ENCODE measurements around the gene FAM217B.

FAM217B gene

DNA sequence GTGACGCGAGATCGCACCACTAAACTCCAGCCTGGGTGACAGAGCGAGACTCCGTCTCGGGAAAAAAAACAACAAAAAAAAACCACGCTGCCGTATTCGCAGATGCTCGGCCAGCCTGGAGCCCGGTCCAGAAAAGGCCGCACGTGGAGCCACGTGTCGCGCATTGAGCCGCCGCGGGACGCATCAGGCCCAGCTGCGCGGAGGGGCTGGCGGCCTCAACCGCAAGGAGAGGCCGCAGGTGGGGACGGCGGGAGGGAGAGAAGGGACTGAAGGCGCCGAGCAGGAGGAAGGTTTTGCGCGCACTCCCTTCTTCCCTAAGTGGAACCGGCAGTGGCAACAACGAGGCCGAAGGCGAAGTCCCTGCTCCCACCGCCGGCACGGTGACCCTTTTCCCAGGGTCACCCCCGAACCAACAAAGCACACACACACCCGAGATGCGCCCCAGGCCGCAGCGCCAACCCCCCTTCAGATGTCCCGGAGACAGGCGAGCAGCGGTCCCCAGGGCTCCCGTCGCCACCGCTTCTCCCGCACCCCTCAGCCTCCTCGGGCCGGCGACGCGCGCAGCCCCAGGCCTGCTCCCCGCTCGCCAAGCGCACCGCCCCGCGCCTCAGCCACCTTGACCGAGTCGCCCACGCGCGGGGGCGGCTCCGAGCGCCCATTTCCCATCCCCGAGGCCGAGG, 7.4 kb upstream of the FAM217B start:
- Mint-ChIP-seq H3K9me3 (no peaks in the 10 kb centered on the region), H3K27me3 (no peaks in the 10 kb centered on the region), H3K4me3 (peak overlapping the region; percentile 37), H3K36me3 (peaks cover 2% of the 10 kb centered on the region), H3K27ac (no peak overlapping the region), H3K4me1 (peaks cover 4% of the 10 kb centered on the region)
- no peak for ATAC-seq (ENCODE audit: low read depth)
- DNase-seq (ENCODE audit: low spot score in 2 of 2): no peak

DNA sequence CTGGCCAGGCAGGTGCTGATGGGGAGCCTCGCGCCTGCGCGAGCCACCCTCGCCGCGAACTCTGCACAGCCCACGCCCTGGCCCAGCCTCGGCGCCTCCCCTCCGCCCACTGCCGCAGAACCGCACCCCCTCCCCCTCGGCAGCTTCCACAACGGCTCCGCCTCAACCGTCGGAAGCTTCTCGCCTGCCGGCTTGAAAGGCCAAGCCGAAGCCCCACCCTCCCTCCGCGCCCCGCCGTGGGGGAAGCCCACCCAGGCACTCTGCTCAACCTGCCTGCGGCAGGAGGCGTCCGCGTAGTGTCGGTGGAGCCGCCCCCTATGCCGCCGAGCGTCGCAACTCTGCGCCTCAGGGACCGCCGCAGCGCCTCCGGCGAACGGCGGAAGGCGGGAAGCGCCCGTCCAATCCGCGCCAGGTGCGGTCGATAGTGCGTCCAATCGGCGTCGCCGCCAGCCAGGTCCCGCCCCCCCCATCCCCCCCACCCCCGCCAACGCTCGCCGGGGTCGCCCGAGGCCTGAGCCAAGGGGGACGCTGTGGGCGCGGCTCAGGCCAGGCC, 6.8 kb upstream of the FAM217B start, which contains the start of gene SYCP2:
Gene SYCP2, minus strand, starts transcription at position 342 of the 553 bp plus-strand sequence. CDS start 11,224 bp downstream, outside the sequence.
- DNase-seq (ENCODE audit: low spot score in 2 of 2) (peak in 1 of 2 donors; percentile 47), ATAC-seq (ENCODE audit: low read depth) (peak; percentile 80)
- H3K9me3 Mint-ChIP-seq: no peaks in the 10 kb centered on the region
- peaks cover 5% of the 10 kb centered on the region for H3K4me1 Mint-ChIP-seq
- peak within 1 kb of the TSS; percentile 82 for H3K4me3 Mint-ChIP-seq
- peaks cover 2% of the 10 kb centered on the region for H3K36me3 Mint-ChIP-seq
- no peak within 1 kb of the TSS for H3K27ac Mint-ChIP-seq
- no peaks in the 10 kb centered on the region for H3K27me3 Mint-ChIP-seq

GRCh38 chr20:59933849-59934585, 6.2 kb upstream of the FAM217B start:
- peak overlapping the region; percentile 82 for H3K4me3 Mint-ChIP-seq
- no peaks in the 10 kb centered on the region for H3K9me3 Mint-ChIP-seq
- H3K36me3 Mint-ChIP-seq: peaks cover 4% of the 10 kb centered on the region
- H3K27me3 Mint-ChIP-seq: no peaks in the 10 kb centered on the region
- DNase-seq (ENCODE audit: low spot score in 2 of 2) (peak; percentile 77 to 81), ATAC-seq (ENCODE audit: low read depth) (peak; percentile 83)
- peaks cover 10% of the 10 kb centered on the region for H3K4me1 Mint-ChIP-seq
- H3K27ac Mint-ChIP-seq: no peak overlapping the region

- ATAC-seq (ENCODE audit: low read depth): no peak
- Mint-ChIP-seq H3K27me3 (no peaks in the 10 kb centered on the region), H3K4me3 (no peak overlapping the region), H3K36me3 (peaks cover 4% of the 10 kb centered on the region), H3K9me3 (no peaks in the 10 kb centered on the region), H3K4me1 (peaks cover 10% of the 10 kb centered on the region), H3K27ac (no peak overlapping the region)
- DNase-seq (ENCODE audit: low spot score in 2 of 2): no peak
Observed at GRCh38 chr20:59935457-59936185, 4.6 kb upstream of the FAM217B start.

DNA sequence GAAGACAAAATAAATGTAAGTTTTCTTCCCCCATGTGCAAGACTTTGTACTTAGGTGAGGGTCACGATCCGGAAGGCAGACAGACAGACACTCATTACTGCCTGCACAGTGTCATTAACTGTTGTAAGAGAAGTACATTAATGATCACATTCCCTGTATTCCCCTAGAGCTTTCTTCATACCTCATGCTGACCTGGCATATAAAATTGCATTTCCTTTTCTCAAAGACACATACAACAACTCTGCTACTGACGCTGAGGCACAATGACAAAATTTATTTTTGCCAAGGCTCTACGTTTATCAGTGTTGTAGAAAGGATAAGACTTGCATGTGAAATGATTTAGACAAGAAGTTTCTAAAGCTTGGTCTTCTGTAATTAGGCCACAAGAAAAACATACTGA, 3.8 kb upstream of the FAM217B start:
- Mint-ChIP-seq H3K4me1 (peaks cover 16% of the 10 kb centered on the region), H3K27me3 (no peaks in the 10 kb centered on the region), H3K27ac (no peak overlapping the region), H3K9me3 (no peaks in the 10 kb centered on the region), H3K4me3 (no peak overlapping the region), H3K36me3 (peaks cover 4% of the 10 kb centered on the region)
- no peak for ATAC-seq (ENCODE audit: low read depth)
- DNase-seq (ENCODE audit: low spot score in 2 of 2): no peak

- peaks cover 4% of the 10 kb centered on the region for H3K36me3 Mint-ChIP-seq
- no peak overlapping the region for H3K27ac Mint-ChIP-seq
- H3K4me3 Mint-ChIP-seq: no peak overlapping the region
- H3K9me3 Mint-ChIP-seq: no peaks in the 10 kb centered on the region
- peaks cover 20% of the 10 kb centered on the region for H3K4me1 Mint-ChIP-seq
- ATAC-seq (ENCODE audit: low read depth) (no peak), DNase-seq (ENCODE audit: low spot score in 2 of 2) (no peak)
- H3K27me3 Mint-ChIP-seq: no peaks in the 10 kb centered on the region
Observed at GRCh38 chr20:59937150-59937549, 3.0 kb upstream of the FAM217B start.

DNA sequence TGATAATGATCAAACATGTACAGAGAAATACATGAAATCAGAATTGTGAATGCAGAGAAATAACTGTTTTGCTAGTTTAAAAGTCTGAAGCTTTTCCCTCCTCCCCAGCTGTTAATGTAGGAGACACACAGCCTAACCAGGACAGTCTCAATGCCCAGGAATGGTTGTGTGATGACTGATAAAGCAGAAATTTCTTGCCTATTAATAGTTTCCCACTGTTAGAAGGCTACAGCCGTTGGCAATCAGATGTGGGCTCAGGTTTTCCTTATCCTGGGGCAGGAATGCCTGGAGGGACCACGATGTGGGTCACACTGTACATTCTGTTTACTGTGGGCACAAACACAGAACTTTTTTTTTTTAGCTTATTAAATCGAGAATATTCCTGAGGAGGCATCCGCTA, 2.0 kb upstream of the FAM217B start:
- peaks cover 20% of the 10 kb centered on the region for H3K4me1 Mint-ChIP-seq
- ATAC-seq (ENCODE audit: low read depth) (no peak), DNase-seq (ENCODE audit: low spot score in 2 of 2) (no peak)
- H3K27ac Mint-ChIP-seq: no peak overlapping the region
- H3K36me3 Mint-ChIP-seq: peaks cover 4% of the 10 kb centered on the region
- H3K27me3 Mint-ChIP-seq: no peaks in the 10 kb centered on the region
- H3K9me3 Mint-ChIP-seq: no peaks in the 10 kb centered on the region
- H3K4me3 Mint-ChIP-seq: peak overlapping the region; percentile 80

DNA sequence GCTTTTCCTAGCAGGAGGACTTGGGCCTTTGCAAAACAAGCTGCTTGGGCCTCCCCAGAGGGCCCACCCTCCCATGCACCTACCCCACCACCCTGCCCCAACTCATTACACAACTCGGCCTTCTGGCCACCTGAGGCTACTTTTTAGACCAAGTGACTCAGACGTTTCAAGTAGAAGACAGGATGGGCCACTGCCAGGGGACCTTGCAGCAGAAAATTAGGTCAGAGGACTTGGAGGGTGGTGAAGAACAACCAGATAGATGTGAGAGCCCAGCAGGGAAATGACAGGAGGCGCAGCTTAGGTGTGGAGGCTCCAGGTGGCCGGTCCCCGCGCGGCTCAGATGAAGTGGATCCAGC, 1.5 kb upstream of the FAM217B start:
- peak overlapping the region; percentile 80 for H3K4me3 Mint-ChIP-seq
- no peaks in the 10 kb centered on the region for H3K27me3 Mint-ChIP-seq
- peaks cover 4% of the 10 kb centered on the region for H3K36me3 Mint-ChIP-seq
- ATAC-seq (ENCODE audit: low read depth): no peak
- no peak overlapping the region for H3K27ac Mint-ChIP-seq
- peaks cover 20% of the 10 kb centered on the region for H3K4me1 Mint-ChIP-seq
- H3K9me3 Mint-ChIP-seq: no peaks in the 10 kb centered on the region
- DNase-seq (ENCODE audit: low spot score in 2 of 2): no peak

DNA sequence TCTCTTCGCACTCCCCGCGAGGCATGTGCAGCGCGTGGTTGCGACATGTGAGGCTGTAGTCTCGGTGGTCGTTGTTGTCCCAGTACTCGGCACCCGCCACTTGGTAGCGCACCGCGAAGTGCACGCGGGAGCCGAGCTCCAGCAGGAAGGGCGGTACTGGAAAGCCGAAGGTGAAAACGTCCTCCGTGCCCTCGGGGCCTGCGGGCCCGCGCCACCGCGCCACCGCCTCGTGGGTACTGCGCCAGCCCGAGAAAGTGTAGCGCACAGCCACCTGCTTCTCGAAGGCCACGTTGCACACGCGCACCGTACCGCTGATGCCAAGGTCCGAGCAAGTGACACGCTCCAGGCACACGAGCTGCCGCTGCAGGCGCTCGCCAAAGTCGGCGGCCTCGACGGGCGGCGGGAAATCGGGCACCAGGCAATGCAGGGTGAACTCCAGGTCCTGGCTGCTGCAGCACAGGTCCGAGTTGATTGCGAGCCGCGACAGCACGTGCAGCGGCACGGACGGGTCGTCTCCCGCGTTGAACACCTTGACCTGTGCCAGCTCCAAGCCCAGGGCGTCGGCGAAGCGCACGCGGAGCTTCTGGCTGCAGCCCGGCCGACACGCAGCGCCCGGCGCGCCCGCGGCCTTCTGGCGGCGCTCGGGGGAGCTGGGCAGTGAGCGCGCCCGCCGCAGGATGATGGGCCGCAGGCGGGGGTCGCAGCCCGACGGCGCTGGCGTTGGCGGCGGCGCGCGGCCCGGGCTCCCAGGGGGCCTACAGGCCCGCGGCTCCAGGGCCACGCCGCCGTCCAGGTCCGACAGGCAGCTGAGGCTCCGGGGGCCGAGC, 924 bp upstream of the FAM217B start:
- Mint-ChIP-seq H3K36me3 (peaks cover 6% of the 10 kb centered on the region), H3K9me3 (no peaks in the 10 kb centered on the region), H3K4me3 (peak overlapping the region; percentile 98), H3K27ac (no peak overlapping the region), H3K4me1 (peaks cover 20% of the 10 kb centered on the region), H3K27me3 (no peaks in the 10 kb centered on the region)
- ATAC-seq (ENCODE audit: low read depth) (no peak), DNase-seq (ENCODE audit: low spot score in 2 of 2) (no peak)

GRCh38 chr20:59939879-59940128, 385 bp upstream of the FAM217B start:
- Mint-ChIP-seq H3K36me3 (peaks cover 9% of the 10 kb centered on the region), H3K27me3 (no peaks in the 10 kb centered on the region), H3K4me1 (peaks cover 20% of the 10 kb centered on the region), H3K4me3 (peak overlapping the region; percentile 98), H3K27ac (peak overlapping the region; percentile 95), H3K9me3 (no peaks in the 10 kb centered on the region)
- ATAC-seq (ENCODE audit: low read depth) (peak; percentile 4), DNase-seq (ENCODE audit: low spot score in 2 of 2) (peak; percentile 9 to 29)

DNA sequence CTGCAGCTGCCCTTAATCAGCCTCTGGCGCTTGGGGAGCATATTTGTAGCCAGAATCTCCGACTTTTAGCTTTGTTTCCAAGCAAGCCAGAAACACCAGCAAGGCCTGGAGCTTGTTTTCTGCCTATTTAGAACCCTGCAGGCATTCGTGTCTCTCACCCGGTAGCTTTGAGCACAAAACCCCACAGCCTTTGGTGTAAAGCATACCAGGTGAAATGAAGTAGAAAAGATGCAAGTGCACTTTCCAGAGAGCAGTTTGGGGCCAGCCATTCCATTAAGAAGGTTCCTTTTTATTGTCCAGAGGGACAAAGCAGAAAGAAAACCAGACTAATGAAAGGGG, 736 bp downstream of the FAM217B start:
- Mint-ChIP-seq H3K27me3 (no peaks in the 10 kb centered on the region), H3K36me3 (peaks cover 8% of the 10 kb centered on the region), H3K9me3 (no peaks in the 10 kb centered on the region), H3K27ac (peak overlapping the region; percentile 95), H3K4me3 (peak overlapping the region; percentile 98), H3K4me1 (peaks cover 20% of the 10 kb centered on the region)
- DNase-seq (ENCODE audit: low spot score in 2 of 2) (no peak), ATAC-seq (ENCODE audit: low read depth) (no peak)

DNA sequence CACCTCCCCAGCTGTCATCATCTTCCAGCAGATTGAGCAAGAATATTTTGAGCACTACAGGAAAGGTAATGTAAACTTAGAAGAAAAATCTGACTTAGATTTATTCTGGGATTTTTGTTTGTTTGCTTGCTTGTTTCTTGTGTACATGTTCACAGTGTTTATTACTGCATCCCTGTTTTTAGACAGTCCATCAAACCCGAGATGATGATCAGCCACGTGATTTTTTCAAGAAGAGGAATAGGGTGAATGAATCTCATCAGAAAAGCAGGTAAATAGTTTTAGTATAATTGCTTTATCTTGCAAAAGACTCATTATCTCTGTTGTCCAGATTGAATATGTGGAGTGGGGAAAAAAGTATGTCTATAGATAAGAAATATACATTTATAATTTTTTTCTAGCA, 2.1 kb downstream of the FAM217B start:
- H3K27me3 Mint-ChIP-seq: no peaks in the 10 kb centered on the region
- no peak overlapping the region for H3K27ac Mint-ChIP-seq
- DNase-seq (ENCODE audit: low spot score in 2 of 2): no peak
- peaks cover 16% of the 10 kb centered on the region for H3K4me1 Mint-ChIP-seq
- no peak overlapping the region for H3K4me3 Mint-ChIP-seq
- no peak for ATAC-seq (ENCODE audit: low read depth)
- peaks cover 8% of the 10 kb centered on the region for H3K36me3 Mint-ChIP-seq
- H3K9me3 Mint-ChIP-seq: no peaks in the 10 kb centered on the region

- H3K27me3 Mint-ChIP-seq: no peaks in the 10 kb centered on the region
- ATAC-seq (ENCODE audit: low read depth) (no peak), DNase-seq (ENCODE audit: low spot score in 2 of 2) (no peak)
- H3K9me3 Mint-ChIP-seq: no peaks in the 10 kb centered on the region
- no peak overlapping the region for H3K27ac Mint-ChIP-seq
- H3K4me1 Mint-ChIP-seq: peaks cover 14% of the 10 kb centered on the region
- no peak overlapping the region for H3K4me3 Mint-ChIP-seq
- peaks cover 6% of the 10 kb centered on the region for H3K36me3 Mint-ChIP-seq
Observed at GRCh38 chr20:59944726-59945125, 4.5 kb downstream of the FAM217B start.

GRCh38 chr20:59945175-59945574, 5.0 kb downstream of the FAM217B start:
- Mint-ChIP-seq H3K4me3 (no peak overlapping the region), H3K36me3 (peaks cover 6% of the 10 kb centered on the region), H3K27me3 (no peaks in the 10 kb centered on the region), H3K4me1 (peaks cover 14% of the 10 kb centered on the region), H3K27ac (no peak overlapping the region), H3K9me3 (no peaks in the 10 kb centered on the region)
- DNase-seq (ENCODE audit: low spot score in 2 of 2) (no peak), ATAC-seq (ENCODE audit: low read depth) (no peak)
